ENCODE results near the gene PMIS2.

Gene PMIS2

DNA sequence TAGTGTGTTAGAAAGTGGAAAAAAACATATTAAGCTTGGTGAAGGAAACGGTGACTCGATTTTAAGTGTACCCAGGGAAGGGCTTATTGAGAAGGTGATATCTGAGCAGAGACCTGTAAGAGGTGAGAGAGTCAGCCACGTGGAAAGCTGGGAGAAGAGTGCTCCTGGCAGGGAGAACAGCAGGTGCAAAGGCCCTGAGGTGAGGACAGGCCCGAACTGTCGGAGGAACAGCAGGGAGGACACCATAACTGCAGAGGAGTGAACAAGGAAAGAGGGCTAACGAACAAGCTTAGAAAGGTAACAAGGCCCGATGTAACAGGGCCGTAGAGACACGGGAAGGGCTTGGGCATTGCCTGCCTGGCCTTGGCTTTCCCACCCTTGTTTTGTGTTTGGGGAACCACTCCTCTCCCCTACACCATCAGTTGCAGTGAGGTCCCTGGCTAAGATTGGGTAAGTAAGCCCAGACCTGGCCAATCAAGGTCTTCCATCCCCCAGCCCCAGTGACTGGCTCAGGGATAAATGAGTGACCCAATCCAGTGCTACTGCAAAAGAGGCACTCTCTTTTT lies 29.9 kb upstream of the PMIS2 start:
- FAIRE-seq (no peak), DNase-seq (ENCODE audit: insufficient read length, low spot score) (no peak)

DNA sequence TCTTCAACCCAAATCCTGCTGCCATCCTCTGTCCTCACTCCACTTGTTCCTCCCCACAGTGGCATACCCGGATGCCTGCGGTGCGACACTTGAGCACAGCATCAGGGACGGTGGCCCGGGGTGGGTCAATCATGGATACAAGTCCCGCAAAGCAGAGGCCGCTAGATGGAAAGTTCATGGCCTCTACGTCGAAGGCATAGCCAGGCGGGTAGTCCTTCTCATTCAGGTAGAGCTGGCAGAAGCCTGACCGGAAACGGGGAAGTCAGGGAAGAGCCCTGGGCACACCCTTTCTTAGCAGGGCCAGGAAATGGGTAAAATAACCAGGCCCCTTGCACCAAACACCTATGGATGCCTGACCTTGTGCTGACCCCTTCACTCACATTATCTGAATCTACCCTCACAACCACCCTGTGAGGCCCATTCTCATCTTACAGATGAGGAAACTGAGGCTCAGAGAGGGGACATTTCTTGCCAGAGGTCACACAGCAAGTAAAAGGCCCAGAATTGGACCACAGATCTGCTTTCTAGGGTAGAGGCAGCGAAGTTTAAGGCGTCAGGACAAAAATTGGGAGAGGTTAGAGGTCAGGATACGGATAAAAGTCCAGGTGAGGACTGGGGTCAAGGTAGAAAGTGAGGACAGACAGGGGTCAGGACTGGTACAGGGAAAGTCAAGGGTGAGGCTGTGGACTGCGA lies 29.0 kb upstream of the PMIS2 start:
- no peak for FAIRE-seq
- DNase-seq (ENCODE audit: insufficient read length, low spot score): no peak

DNA sequence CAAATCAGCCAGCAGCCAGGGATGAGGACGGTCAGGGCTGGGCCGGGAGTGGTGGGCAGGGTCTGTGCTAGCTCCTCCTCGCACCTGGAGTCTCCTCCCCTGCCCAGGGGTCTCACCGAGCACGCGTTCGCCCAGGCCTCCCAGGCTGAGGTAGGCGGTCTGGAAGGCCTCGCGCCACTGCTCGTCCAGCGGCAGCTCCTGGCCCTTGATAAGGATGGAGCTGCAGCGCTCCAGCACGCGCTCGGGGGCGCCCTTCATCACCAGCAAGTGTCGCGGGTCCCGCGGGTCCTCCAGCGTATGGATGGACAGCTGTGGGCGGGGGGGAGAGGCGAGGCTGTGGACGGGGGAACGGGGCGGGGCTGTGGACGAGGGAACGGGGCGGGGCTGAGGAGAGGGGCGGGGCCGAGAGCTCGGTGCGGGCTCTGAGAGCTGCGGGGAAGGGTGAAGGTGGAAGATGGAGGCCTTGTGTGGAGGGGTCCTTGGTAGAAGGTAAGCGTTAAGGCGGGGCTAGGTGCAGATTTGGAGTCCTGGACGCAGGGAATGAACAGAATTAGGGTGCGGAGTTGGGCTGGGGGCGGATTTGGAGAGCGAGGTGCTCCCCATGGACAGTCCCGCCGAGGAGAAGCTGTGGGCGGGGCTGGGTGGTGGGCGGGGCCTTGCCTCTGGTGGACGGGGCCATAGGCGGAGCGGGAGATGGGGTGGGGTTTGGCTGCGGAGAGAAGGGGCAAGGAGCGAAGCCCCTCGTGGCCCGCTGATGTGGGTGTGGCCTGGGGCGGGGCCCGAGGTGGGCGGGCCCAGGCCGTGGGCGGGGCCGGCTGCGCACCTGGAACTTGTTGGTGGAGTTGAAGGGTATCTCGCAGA lies 28.2 kb upstream of the PMIS2 start:
- FAIRE-seq: peak; percentile 69
- DNase-seq (ENCODE audit: insufficient read length, low spot score): peak; percentile 51

- DNase-seq (ENCODE audit: insufficient read length, low spot score): no peak
- no peak for FAIRE-seq
Observed at GRCh38 chr19:35558400-35559280, 27.3 kb upstream of the PMIS2 start.

GRCh38 chr19:35559281-35559659 lies 26.7 kb upstream of the PMIS2 start:
- FAIRE-seq (peak; percentile 76), DNase-seq (ENCODE audit: insufficient read length, low spot score) (peak; percentile 63)

DNA sequence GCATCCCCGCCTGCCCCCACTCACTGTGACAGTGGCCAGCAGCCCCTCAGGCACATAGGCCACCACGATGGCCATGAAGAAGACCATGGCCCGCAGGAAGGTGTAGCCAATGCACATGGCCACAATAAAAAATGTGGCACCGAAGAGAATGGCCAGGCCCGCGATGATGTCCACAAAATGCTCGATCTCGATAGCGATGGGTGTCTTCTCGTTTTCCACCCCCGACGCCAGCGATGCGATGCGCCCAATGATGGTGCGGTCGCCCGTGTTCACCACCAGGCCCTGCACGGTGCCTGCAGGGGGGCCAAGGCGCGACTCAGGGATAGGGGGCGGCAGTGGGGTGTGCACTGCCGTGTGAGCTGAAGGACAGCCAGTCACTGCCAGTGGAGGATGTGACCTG lies 26.2 kb upstream of the PMIS2 start:
- no peak for FAIRE-seq
- DNase-seq (ENCODE audit: insufficient read length, low spot score): no peak

DNA sequence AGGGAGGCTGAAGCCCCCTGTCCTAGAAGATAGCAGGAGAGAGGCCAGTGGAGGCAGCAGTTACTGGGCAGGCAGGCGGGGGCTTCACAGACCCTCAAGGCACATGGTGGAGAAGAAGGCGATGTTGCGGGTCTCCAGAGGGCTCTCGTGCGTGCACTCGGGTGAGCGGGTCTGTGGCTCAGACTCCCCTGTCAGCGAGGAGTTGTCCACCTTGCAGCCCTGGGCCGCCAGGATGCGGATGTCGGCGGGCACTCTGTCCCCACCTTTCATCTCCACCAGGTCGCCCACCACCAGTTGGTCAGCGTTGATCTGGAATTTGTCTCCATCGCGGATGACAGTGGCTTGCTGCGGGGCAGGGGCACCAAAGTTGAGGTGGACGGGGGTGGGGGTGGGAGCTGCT lies 25.7 kb upstream of the PMIS2 start:
- DNase-seq (ENCODE audit: insufficient read length, low spot score): no peak
- no peak for FAIRE-seq

- FAIRE-seq (no peak), DNase-seq (ENCODE audit: insufficient read length, low spot score) (no peak)
Observed at GRCh38 chr19:35560677-35561076, 25.3 kb upstream of the PMIS2 start.

DNA sequence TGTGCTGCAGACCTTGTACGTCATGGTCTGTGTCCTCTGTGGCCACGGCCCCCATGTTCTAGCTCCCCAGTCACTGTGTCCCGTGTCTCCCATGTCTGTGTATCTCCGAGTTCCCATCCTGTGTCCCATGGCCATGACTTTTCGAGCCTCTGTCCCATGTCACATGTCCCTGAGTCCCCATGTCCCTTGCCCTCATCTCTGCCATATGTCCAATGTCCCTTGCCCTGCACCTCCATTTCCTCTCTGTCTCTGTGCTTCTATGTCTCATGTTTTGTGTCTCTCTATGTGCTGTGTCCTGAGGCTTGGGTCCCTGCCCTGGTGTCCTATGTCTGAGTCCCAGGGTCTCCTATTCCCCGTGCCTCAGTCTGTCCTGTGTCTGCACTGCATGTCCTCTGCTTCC lies 24.5 kb upstream of the PMIS2 start:
- FAIRE-seq: no peak
- DNase-seq (ENCODE audit: insufficient read length, low spot score): no peak

DNA sequence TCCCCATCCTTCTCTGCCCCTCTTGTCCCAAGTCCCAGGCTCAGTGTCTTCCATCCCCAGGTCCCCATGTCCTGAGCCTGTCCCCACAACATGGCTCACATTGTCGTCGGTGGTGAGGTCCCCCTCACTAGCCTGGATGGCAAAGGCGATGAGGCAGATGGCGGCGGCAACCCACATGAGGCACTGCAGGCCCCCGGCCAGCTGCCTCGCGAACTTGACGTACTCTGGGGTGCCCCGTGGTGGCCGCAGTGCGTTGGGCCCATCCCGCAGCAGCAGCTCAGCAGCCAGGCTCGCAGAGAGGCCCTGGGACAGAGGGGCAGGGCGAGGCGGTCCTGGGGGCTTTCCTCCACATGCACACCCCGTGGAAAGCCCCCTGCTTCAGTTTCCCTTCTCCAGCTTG lies 23.6 kb upstream of the PMIS2 start:
- FAIRE-seq: no peak
- DNase-seq (ENCODE audit: insufficient read length, low spot score): no peak

DNA sequence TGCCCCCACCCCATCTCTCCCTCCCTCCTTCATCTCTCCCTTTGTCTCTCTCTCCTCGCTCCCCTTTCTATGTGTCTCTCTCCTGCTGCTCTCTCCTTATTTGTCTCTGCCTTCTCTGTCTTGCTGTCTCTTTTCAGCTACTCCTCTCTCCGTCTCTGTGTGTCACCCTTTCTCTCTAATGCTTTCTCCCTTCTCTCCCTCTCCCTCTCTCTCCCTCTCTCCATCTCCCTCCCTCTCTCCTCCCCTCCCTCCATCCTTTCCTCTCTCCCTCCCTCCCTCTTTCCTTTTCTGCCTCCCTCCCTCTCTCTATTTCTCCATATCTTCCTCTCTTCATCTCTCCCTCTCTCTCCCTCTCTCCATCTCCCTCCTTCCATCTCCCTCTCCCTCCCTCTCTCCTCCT lies 23.2 kb upstream of the PMIS2 start:
- FAIRE-seq (no peak), DNase-seq (ENCODE audit: insufficient read length, low spot score) (no peak)

- no peak for DNase-seq (ENCODE audit: insufficient read length, low spot score)
- no peak for FAIRE-seq
Observed at GRCh38 chr19:35563207-35563829, 22.7 kb upstream of the PMIS2 start, which contains the start of gene ATP4A. Gene ATP4A (minus strand): TSS chr19:35563658. CDS start chr19:35563629, 29 bp downstream.

- FAIRE-seq: no peak
- no peak for DNase-seq (ENCODE audit: insufficient read length, low spot score)
Observed at GRCh38 chr19:35565016-35565856, 20.7 kb upstream of the PMIS2 start.

DNA sequence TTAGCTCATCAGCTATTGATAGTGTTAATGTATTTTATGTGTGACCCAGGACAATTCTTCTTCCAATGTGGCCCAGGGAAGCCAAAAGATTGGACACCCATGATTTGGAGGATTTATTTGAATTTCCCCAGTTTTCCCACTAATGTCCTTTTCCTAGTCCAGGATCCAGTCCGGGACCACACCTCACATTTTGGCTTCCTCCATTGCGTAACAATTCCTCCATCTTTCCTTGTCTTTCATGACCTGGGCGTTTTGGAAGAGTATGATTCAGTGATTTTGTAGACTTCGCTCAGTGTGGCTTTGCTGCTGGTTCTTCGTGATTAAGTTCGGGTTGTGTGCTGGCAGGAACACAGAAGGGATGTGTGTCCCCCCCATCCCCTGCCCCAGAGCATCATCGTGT lies 19.2 kb upstream of the PMIS2 start:
- FAIRE-seq (no peak), DNase-seq (ENCODE audit: insufficient read length, low spot score) (no peak)

DNA sequence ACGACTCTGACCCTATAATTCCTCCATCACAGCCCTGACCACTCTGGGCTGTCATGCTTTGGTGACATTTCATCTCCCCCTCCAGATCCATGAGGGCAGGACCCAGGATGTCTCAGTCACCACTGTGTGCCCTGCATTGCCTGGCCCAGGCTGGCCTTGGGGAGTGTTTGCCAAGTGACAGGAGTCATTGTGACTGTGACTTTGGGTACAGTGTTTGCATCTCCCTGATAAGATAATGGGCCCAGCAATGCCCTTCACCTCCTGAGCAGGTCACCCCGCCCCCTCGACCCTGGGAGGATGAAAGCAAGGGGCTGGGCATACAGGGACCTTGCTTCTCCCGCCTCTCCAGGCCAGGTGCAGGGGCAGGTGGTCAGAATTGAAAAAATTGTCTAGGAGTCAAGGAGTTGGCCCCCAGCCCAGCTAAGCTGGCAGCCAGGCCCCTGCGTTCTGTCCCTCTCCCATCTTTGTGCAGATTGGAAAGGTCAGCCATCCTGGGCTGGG lies 16.6 kb upstream of the PMIS2 start:
- DNase-seq (ENCODE audit: insufficient read length, low spot score) (no peak), FAIRE-seq (no peak)

DNA sequence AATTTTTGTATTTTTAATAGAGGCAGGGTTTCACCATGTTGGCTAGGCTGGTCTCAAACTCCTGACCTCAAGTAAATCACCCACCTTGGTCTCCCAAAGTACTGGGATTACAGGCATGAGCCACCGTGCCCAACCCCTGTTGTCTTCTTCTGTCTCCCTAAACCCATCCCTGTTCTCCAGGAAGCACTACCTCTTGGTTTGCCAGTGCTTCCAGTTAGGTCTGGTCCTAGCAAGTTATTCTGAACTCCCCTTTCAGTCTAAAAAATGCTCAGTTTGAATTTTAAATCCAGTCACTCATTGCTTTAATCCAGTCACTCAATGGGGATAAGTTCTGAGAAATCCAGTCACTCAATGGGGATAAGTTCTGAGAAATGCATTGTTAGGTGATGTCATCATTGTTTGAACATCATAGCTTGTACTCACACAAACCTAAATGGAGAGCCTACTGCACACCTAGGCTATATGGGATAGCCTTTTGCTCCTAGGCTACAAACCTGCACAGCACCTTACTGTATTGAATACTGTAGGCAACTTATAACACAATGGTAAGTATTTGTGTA lies 14.5 kb upstream of the PMIS2 start:
- DNase-seq (ENCODE audit: insufficient read length, low spot score) (no peak), FAIRE-seq (no peak)

DNA sequence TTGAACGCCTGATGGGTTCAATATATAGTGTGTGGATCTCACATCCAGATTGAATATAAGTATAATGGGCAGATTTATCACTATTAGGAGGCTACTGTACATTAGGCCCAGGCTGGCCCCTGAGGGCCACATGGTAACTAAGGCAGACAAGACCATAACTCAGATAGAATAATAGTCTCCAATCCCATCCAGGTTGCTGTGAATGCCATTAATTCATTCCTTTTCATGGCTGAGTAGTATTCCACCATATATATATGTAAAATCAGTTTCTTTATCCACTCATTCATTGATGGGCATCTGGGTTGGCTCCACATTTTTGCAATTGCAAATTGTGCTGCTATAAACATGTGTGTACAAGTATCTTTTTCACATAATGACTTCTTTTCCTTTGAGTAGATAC lies 8.1 kb upstream of the PMIS2 start:
- FAIRE-seq: no peak
- no peak for DNase-seq (ENCODE audit: insufficient read length, low spot score)

DNA sequence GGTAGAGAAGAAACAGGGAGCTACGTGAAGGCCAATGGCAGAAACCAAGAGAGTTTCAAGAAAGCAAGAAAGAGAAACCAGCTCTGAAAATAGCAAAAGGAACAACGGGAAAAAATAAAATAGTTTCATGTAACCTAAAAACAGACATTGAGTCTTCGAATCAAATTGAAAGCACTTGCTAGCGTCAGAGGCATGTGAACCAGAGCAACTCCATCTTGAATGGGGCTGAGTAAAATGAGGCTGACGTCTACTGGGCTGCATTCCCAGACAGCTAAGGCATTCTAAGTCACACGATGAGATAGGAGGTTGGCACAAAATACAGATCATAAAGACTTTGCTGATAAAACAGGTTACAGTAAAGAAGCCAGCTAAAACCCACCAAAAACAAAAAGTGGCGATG lies 7.3 kb upstream of the PMIS2 start:
- DNase-seq (ENCODE audit: insufficient read length, low spot score) (no peak), FAIRE-seq (no peak)

GRCh38 chr19:35582760-35583159 lies 3.2 kb upstream of the PMIS2 start:
- FAIRE-seq: no peak
- no peak for DNase-seq (ENCODE audit: insufficient read length, low spot score)
